Measurements from ENCODE around the gene CEP295NL. TPM values are rescaled to one million over a fixed set of nuclear protein-coding genes. Genes with fewer than 3 reads are reported as not detected.

Gene CEP295NL
- total and polyA plus RNA-seq, 2 of the 8 experiments (the other 6 are each of a cell fraction or from before 2014, with no cell fraction given), result 0.06 to 2.0 TPM

DNA sequence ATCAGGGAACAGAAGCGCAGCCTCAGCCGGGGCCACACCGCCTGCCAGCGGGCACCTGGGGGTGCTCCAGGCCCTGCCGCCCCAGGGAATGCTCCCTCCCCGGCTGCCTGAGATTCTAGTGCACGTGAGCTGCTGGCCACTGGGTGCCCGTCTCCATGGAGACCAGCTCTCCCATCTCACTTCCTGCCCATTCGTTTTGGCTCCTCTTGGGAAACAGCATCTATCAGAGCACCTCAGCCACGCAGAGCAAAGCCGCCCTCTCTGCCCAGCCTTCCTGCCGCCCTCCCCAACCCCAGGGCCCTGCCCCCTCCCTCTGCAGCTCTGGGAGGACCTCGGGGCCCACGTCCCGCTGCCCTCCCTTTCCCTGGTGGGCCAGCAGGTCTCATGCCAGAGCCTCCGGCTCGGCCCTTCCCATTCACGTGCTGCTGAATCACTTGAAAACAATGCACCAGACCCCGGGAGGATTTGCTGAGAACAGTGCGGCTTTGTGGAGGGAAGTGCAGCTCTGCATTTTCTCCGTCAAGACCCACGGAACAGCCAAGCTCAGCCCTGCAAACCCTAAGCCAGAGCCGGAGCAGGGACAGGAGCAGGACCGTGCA is 19.4 kb downstream of the CEP295NL start:
- H3K56ac ChIP-seq (replicated peaks; ENCODE audit: insufficient read length, low read depth, low read length), result no peak overlapping the region
- 0 out of 2 replicates have a peak overlapping the region, but pooled peaks have one; percentile 13 for H2AFZ ChIP-seq (ENCODE audit: low read length)
- no peaks in the 10 kb centered on the region for H3K23me2 ChIP-seq (ENCODE audit: low read depth, low read length)
- no peak overlapping the region for H2AK5ac ChIP-seq (ENCODE audit: low read depth, low read length)
- H3K4me3 ChIP-seq (ENCODE audit: extremely low read depth in 1 of 4, insufficient read depth in 2 of 4, low read depth in 3 of 4, low read length in 4 of 4), result peak overlapping the region in 3 of 4 experiments; percentile 3 to 41 (median 19); a peak in 4 of 8 replicates
- peak overlapping the region; percentile 75 for H4K91ac ChIP-seq (replicated peaks; ENCODE audit: insufficient read length, low read length)
- H3K4me1 ChIP-seq (replicated peaks in 1 of 4; ENCODE audit: control insufficient read depth in 3 of 4, insufficient read depth in 4 of 4, low read length in 3 of 4), result peaks cover 0 to 35% (median 22%) of the 10 kb centered on the region in 4 experiments; a peak in 6 of 7 replicates
- H3K4me2 ChIP-seq (ENCODE audit: insufficient read depth in 1 of 2, low read depth in 2 of 2, low read length in 2 of 2), result peak overlapping the region; percentile 41 to 63
- peak overlapping the region; percentile 83 for H2BK5ac ChIP-seq (ENCODE audit: low read depth, low read length)
- peak overlapping the region; percentile 5 for H4K5ac ChIP-seq (ENCODE audit: insufficient read length, low read depth, low read length)
- peak overlapping the region; percentile 15; the same call in 1 of the 2 replicates for H3K27ac ChIP-seq (ENCODE audit: low read depth, low read length)
- peak overlapping the region; percentile 85 for H3K18ac ChIP-seq (ENCODE audit: extremely low read depth, low read length)
- H3K9ac ChIP-seq (replicated peaks in 1 of 4; ENCODE audit: extremely low read depth in 1 of 4, low read depth in 3 of 4, low read length in 3 of 4), result peak overlapping the region in 2 of 4 experiments; percentile 2 to 34; a peak in 3 of 7 replicates
- H3K14ac ChIP-seq (ENCODE audit: insufficient read length), result no peak overlapping the region
- H2BK15ac ChIP-seq (ENCODE audit: low read length), result no peak overlapping the region; the same call in 1 of the 2 replicates
- ChIA-PET CTCF (ENCODE audit: partially characterized antibody) (interaction anchor here (0.6 to 2.0 kb wide), 5 partner anchors 16 to 1125 kb away, joined by 3 to 9 read pairs (median 4); no protein-coding TSS in a partner anchor), POLR2A (ENCODE audit: partially characterized antibody) (interaction anchor here (0.9 to 1.6 kb wide), 5 partner anchors 10 to 40 kb away, joined by 3 to 4 read pairs (median 3); no protein-coding TSS in a partner anchor)
- whole genome bisulfite sequencing, 2 experiments (ENCODE audit: extremely low coverage in 1 of 2, insufficient coverage in 1 of 2, insufficient read length in 1 of 2, insufficient replicate concordance in 2 of 2, low coverage in 1 of 2, low lambda C conversion rate in 2 of 2, missing lambda C conversion rate in 1 of 2), result 24% methylated on average over 18 of the region's 24 CpGs; no CpG with 5 or more reads in 1 of the 2 experiments
- 0 out of 2 replicates have a peak overlapping the region, but pooled peaks have one; percentile 36 for H4K8ac ChIP-seq (ENCODE audit: extremely low read depth, insufficient read depth, low read length)
- no peak overlapping the region for H2BK120ac ChIP-seq (replicated peaks; ENCODE audit: low read depth, low read length)
- peaks cover 0 to 2% (median 0%) of the 10 kb centered on the region in 4 experiments; a peak in 1 of 8 replicates for H3K36me3 ChIP-seq (ENCODE audit: control insufficient read depth in 2 of 4, insufficient read depth in 4 of 4, low read length in 3 of 4)
- FAIRE-seq, result no peak
- H3K79me1 ChIP-seq (ENCODE audit: low read depth, low read length), result no peaks in the 10 kb centered on the region; the same call in 1 of the 2 replicates
- peak in 1 of 2 experiments; percentile 68 for DNase-seq (ENCODE audit: low read depth in 1 of 2, low spot score in 2 of 2)
- peak overlapping the region; percentile 65 for H2BK12ac ChIP-seq (ENCODE audit: low read depth, low read length)
- peak overlapping the region; percentile 12 for H3K4ac ChIP-seq (replicated peaks; ENCODE audit: insufficient read length, low read depth, low read length)
- H3K79me2 ChIP-seq (ENCODE audit: control insufficient read depth in 1 of 2, insufficient read depth in 2 of 2, low read length in 2 of 2), result peaks cover 0 to 11% of the 10 kb centered on the region in 2 experiments; a peak in 1 of 4 replicates
- H3K9me3 ChIP-seq (ENCODE audit: insufficient read depth in 2 of 2, low read depth in 1 of 2, low read length in 1 of 2), result no peaks in the 10 kb centered on the region
- H3K23ac ChIP-seq (ENCODE audit: insufficient read length), result no peak overlapping the region
- H4K20me1 ChIP-seq (replicated peaks in 1 of 2; ENCODE audit: control insufficient read depth in 1 of 2, insufficient read depth in 2 of 2, low read length in 2 of 2), result peaks cover 4 to 9% of the 10 kb centered on the region in 2 experiments
- H2BK20ac ChIP-seq (ENCODE audit: low read length), result no peak overlapping the region
- no peaks in the 10 kb centered on the region; a peak in 1 of 7 replicates for H3K27me3 ChIP-seq (replicated peaks in 1 of 4; ENCODE audit: control insufficient read depth in 3 of 4, extremely low read depth in 1 of 4, insufficient read depth in 3 of 4, low read length in 3 of 4)
- no peak for TF ChIP-seq RNF2 (IDR thresholded peaks at IDR 0.05; ENCODE audit: borderline replicate concordance, low read depth, low read length, missing control alignments, poor library complexity, severe bottlenecking)
- TF ChIP-seq, protein P1, sequence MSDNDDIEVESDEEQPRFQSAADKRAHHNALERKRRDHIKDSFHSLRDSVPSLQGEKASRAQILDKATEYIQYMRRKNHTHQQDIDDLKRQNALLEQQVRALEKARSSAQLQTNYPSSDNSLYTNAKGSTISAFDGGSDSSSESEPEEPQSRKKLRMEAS (IDR thresholded peaks at IDR 0.05), result peak; percentile 66
- TF ChIP-seq SP4 (IDR thresholded peaks at IDR 0.05; ENCODE audit: low read length), result no peak
- TF ChIP-seq POLR2A (IDR thresholded peaks at IDR 0.05; ENCODE audit: control extremely low read depth in 1 of 2, low read depth in 2 of 2, low read length in 2 of 2), result no peak; a peak in 1 of 3 replicates
- no peak for TF ChIP-seq NANOG (IDR thresholded peaks at IDR 0.05; ENCODE audit: insufficient read depth, low read depth, low read length, poor library complexity, severe bottlenecking)
- no peak for TF ChIP-seq SP1 (IDR thresholded peaks at IDR 0.05; ENCODE audit: low read depth, low read length)
- 0 out of 2 replicates have a peak, but pooled peaks have one; percentile 31 for TF ChIP-seq JUND (IDR thresholded peaks at IDR 0.05; ENCODE audit: low read length)
- no peak; the same call in 1 of the 2 replicates for TF ChIP-seq GABPA (IDR thresholded peaks at IDR 0.05; ENCODE audit: borderline replicate concordance, insufficient read depth, low read length)
- no peak for TF ChIP-seq POLR2AphosphoS5 (IDR thresholded peaks at IDR 0.05; ENCODE audit: low read depth, low read length)
- TF ChIP-seq SIN3A (conservative IDR thresholded peaks at IDR 0.05 in 1 of 2, IDR thresholded peaks at IDR 0.05 in 1 of 2; ENCODE audit: low read depth in 1 of 2, low read length in 2 of 2), result peak in 1 of 2 experiments; percentile 29; a peak in 1 of 4 replicates
- no peak for TF ChIP-seq YY1 (IDR thresholded peaks at IDR 0.05; ENCODE audit: low read depth, low read length)

All from H1 (cell line).